Measurements from ENCODE around the gene NLRP6. TPM values are rescaled to one million over a fixed set of nuclear protein-coding genes. Genes with fewer than 3 reads are reported as not detected.

The NLRP6 gene
- total RNA-seq, 4 donors from 2014 or later = 0.19 to 1.9 (median 0.66) TPM; not detected in 1

DNA sequence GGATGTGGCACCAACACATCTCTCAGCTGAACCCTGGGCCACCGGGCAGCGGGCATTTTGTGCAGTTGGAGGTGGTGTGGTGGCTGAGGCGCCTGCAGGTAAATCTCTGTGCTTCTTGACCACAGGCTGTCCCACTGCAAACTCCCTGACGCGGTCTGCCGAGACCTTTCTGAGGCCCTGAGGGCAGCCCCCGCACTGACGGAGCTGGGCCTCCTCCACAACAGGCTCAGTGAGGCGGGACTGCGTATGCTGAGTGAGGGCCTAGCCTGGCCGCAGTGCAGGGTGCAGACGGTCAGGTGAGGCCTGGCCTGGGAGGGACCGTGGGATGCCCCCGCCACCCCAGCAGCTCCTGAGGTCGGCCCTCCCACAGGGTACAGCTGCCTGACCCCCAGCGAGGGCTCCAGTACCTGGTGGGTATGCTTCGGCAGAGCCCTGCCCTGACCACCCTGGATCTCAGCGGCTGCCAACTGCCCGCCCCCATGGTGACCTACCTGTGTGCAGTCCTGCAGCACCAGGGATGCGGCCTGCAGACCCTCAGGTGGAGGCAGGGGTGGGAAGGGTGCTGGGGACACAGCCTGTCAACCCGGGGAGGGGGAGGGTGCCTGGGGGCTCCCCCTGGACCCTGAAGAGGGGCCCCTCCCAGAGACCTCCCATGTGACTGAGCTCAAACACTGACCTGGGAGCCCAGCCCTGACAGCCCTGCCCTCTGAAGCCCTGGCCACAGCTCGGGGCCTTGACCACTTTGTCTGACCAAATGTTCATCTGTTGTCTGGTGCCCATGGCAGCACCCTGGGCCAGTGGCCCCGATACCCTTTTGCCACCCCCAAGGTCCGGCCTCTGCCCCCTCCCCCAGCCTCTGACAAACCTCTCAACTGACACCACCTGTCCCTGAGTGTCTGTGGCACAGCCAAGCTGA is 6.2 kb downstream of the NLRP6 start:
- TF ChIP-seq, protein P1, sequence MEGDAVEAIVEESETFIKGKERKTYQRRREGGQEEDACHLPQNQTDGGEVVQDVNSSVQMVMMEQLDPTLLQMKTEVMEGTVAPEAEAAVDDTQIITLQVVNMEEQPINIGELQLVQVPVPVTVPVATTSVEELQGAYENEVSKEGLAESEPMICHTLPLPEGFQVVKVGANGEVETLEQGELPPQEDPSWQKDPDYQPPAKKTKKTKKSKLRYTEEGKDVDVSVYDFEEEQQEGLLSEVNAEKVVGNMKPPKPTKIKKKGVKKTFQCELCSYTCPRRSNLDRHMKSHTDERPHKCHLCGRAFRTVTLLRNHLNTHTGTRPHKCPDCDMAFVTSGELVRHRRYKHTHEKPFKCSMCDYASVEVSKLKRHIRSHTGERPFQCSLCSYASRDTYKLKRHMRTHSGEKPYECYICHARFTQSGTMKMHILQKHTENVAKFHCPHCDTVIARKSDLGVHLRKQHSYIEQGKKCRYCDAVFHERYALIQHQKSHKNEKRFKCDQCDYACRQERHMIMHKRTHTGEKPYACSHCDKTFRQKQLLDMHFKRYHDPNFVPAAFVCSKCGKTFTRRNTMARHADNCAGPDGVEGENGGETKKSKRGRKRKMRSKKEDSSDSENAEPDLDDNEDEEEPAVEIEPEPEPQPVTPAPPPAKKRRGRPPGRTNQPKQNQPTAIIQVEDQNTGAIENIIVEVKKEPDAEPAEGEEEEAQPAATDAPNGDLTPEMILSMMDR (IDR thresholded peaks at IDR 0.05; ENCODE audit: low read depth) = no peak

DNA sequence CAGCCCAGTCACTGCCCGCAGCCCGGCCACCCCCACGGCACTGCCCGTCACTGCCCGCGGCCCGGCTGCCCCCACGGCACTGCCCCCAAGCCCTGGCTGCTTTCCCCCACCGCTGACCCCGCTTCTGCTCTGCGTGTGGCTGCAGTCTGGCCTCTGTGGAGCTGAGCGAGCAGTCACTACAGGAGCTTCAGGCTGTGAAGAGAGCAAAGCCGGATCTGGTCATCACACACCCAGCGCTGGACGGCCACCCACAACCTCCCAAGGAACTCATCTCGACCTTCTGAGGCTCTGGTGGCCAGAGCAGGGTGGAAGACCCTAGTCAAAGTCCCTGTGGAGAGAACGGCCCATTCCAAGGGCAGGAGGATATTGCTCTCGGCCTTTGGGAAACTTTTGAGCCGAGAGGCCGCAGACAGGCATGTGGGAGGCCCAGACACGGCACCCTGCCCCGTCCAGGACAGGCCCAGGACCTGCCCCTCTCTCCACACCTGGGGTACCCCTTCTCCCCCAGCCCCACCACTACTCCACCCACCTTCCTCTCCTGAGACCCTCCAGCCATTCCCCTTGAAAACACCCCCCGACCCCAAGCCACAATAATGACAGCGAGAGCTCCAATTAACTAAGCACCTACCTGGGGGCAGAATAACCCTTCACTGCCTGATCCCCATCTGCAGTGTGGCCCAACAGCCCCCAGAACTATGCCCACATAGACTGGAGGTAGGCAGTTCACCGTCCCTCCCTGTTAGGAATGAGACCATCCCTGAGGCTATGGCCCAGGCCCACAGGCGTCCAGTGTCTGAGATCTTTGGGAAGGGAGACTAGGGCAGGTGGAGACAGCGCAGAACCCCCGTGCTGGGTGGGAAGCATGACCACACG is 7.0 kb downstream of the NLRP6 start:
- TF ChIP-seq, protein P1 (IDR thresholded peaks at IDR 0.05; ENCODE audit: low read depth) = no peak

DNA sequence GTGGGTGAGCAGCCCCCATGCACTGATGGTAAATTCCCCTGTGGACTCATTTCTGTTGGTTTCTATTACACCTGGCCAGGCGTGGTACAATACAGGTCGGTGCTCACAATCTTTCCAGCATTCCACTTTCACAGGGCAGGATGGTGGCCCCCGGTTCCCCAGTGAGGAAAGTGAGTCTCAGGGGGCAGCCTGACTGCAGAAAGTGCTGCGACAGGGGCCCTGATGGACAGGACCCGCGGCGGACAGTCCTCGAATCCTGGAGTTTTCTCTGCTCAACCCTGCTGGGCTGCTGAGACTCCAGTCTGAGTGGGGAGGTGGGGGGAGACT is 7.7 kb downstream of the NLRP6 start:
- TF ChIP-seq, protein P1 (IDR thresholded peaks at IDR 0.05; ENCODE audit: low read depth) = no peak

DNA sequence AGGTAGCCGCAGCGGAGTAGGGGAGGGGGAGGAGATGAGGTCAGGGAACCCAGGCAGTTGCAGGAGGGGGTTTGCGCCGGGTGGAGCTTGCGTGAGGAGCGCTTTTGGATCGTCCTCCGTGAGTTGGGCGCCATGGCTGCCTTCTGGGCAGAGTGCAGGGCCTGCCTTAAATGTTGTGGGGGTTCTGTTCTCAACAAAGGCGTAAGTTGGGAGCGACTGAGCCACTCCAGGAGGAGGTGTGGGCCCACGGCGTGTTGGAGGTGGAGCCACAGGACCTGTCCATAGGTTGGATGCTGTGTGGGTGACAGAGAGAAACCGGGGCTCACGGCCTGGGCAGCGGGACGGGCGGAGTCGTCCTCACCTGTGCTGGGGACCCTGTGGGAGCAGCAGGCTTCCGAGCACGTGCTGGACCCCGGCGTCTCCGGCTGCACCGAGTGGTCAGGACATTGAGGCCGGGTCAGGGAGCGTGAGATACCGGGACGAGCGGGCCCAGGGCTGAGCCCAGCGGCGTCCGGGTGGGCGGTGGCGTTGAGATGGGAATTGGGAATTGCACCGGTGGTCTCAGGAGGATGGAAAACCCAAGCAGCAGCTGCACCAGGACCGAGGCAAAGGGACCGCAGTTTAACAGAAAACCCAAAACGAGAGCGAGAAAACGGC is 9.7 kb downstream of the NLRP6 start:
- TF ChIP-seq, protein P1 (IDR thresholded peaks at IDR 0.05; ENCODE audit: low read depth) = no peak

DNA sequence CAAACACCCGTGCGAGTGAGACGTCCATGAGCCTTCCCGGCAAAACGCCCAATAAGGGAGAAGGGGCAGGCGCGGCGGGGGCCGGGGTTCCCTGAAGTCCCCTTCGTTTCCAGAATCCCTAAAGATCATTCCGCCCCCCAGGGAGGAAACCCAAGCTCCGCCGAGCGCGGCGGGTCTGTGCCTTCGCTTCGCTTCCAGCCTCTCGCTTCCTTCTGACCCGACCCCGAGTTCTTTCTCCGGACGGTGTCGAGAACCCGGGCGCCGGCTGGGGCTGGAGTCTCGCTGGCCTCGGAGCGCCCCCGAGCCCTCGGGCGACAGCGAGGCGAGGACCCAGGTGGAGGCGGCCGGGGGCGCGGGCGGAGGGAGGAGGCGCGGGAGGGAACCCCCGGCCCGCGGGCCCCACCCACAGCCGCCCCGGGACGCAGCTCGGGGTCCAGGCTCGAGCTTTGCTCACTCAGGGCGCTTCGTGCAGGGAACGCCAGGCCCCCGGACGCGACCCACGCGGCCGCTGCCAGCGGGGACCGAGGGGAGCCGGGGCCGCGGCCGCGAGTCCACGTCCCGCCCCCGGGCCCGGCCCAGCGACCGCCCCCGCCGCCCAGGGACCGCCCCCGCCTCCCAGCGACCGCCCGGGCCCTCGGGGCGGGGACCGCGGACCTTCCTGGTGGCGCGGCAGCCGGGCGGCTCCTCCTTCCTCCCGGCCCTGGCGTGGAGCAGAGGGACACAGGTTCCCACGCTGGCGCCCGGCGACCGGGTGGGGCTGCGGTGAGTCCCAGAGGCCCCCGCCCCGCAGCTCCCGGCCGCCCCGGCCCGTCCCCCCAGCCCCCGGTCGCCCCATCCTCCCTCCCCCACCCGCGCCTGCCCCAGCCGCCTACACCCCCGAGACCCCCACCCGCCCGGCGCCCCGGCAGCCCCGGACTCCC is 10.5 kb downstream of the NLRP6 start, which contains the start of gene PGGHG:
Gene PGGHG (plus strand): TSS at position 649 of the 920 bp plus-strand sequence. CDS start 691 bp downstream, outside the sequence.
- TF ChIP-seq, protein P1 (IDR thresholded peaks at IDR 0.05; ENCODE audit: low read depth) = no peak

DNA sequence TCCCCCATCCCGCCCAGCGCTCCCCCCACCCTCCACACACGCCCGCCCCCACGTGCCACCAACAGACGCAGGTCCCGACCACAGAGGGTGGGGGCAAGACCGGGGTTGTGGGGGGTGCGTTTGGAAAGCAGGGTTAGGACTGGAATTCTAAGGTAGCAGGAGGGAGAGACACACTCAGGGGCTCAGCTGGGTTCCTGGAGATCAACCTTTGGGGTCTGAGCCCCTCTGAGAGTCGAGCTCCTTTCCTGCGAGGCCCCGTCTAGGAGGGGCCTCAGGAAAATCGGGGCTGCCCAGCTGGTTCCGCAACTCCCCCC is 11.1 kb downstream of the NLRP6 start:
- TF ChIP-seq, protein P1 (IDR thresholded peaks at IDR 0.05; ENCODE audit: low read depth) = no peak
